ENCODE results near the gene MTCL1. TPM values are rescaled to one million over a fixed set of nuclear protein-coding genes. Genes with fewer than 3 reads are reported as not detected.

The MTCL1 gene
- total and polyA plus RNA-seq, 9 of the 15 experiments (the other 6 are each of a cell fraction or from before 2014, with no cell fraction given): 0.21 to 7.4 (median 3.7) TPM

DNA sequence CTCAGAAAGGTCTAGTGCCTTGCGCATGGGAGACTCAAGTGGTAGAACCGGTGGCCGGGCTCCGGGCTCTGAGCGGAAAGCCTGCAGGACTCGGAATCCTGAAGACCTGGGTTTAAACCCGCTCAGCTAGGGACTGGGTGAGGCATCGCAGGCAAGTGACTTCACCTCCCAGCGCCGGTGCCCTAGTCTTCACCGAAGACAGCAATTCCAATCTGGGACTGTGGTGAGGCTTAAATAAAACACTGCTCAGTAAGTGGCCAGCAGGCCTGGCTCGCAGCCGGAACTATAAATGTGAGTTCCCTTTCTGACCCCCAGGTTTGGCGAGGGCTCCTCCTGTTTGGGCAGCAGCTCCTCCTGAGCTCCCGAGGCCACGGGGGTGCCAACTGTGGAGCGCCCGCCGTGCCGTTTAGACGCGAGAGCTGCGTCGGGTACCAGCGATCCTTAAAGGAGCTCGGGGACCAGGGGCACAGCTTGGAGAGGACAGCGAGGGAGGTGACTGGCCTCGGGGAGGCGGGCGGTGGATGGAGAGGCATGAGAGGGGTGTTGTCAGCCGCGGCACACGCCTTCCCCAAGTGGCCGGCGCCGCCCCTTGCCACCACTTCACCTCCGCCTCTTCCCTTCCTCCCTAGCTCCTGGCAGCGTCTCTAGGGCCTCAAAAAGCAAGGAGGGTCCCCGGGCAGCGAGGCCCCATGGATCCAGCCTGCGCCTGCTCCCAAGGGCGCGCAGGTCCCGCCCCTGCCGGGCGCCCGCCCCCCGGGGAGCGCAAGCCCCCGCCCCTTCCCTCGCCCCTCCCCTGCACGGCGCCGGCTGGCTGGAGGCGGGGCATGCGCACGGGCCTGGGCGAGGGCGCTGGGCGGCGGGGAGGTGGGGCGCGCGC is 757 bp upstream of the MTCL1 start (continued):
- TF ChIP-seq, protein P1, sequence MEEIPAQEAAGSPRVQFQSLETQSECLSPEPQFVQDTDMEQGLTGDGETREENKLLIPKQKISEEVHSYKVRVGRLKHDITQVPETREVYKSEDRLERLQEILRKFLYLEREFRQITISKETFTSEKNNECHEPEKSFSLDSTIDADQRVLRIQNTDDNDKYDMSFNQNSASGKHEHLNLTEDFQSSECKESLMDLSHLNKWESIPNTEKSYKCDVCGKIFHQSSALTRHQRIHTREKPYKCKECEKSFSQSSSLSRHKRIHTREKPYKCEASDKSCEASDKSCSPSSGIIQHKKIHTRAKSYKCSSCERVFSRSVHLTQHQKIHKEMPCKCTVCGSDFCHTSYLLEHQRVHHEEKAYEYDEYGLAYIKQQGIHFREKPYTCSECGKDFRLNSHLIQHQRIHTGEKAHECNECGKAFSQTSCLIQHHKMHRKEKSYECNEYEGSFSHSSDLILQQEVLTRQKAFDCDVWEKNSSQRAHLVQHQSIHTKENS (CRISPR knock-in tag; IDR thresholded peaks at IDR 0.05): no peak
- TF ChIP-seq SP1 (CRISPR knock-in tag; IDR thresholded peaks at IDR 0.05): peak; percentile 82
- no peak for TF ChIP-seq SRSF7 (optimal IDR thresholded peaks at IDR 0.05; ENCODE audit: low read depth, low read length)
- no peak for TF ChIP-seq SRSF3 (IDR thresholded peaks at IDR 0.05; ENCODE audit: insufficient read depth, low read length)
- TF ChIP-seq, protein P2, sequence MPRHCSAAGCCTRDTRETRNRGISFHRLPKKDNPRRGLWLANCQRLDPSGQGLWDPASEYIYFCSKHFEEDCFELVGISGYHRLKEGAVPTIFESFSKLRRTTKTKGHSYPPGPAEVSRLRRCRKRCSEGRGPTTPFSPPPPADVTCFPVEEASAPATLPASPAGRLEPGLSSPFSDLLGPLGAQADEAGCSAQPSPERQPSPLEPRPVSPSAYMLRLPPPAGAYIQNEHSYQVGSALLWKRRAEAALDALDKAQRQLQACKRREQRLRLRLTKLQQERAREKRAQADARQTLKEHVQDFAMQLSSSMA (CRISPR knock-in tag; IDR thresholded peaks at IDR 0.05): no peak
- TF ChIP-seq PHF8 (IDR thresholded peaks at IDR 0.05; ENCODE audit: borderline replicate concordance, low read length): peak; percentile 75
- TF ChIP-seq ZNF740 (CRISPR knock-in tag; IDR thresholded peaks at IDR 0.05): peak; percentile 78
- peak in 1 of 2 experiments; percentile 45; a peak in 1 of 4 replicates for TF ChIP-seq ZNF740 (tag; IDR thresholded peaks at IDR 0.05)
- no peak for TF ChIP-seq HOXB6 (CRISPR knock-in tag; IDR thresholded peaks at IDR 0.05; ENCODE audit: borderline replicate concordance)
- TF ChIP-seq ZFX (CRISPR knock-in tag; IDR thresholded peaks at IDR 0.05): peak; percentile 74
- no peak for TF ChIP-seq IRF1 (CRISPR knock-in tag; IDR thresholded peaks at IDR 0.05; ENCODE audit: borderline replicate concordance)
- TF ChIP-seq PHF20 (IDR thresholded peaks at IDR 0.05; ENCODE audit: partially characterized antibody): peak; percentile 25
- TF ChIP-seq GTF3C2 (IDR thresholded peaks at IDR 0.05; ENCODE audit: borderline replicate concordance, extremely low read depth, insufficient read length): no peak
- TF ChIP-seq SIN3B (IDR thresholded peaks at IDR 0.05; ENCODE audit: low read depth): no peak
- no peak for TF ChIP-seq STAT5A (IDR thresholded peaks at IDR 0.05; ENCODE audit: borderline replicate concordance, low read length)
- TF ChIP-seq CBFB (CRISPR knock-in tag; IDR thresholded peaks at IDR 0.05): no peak
- TF ChIP-seq, protein P3, sequence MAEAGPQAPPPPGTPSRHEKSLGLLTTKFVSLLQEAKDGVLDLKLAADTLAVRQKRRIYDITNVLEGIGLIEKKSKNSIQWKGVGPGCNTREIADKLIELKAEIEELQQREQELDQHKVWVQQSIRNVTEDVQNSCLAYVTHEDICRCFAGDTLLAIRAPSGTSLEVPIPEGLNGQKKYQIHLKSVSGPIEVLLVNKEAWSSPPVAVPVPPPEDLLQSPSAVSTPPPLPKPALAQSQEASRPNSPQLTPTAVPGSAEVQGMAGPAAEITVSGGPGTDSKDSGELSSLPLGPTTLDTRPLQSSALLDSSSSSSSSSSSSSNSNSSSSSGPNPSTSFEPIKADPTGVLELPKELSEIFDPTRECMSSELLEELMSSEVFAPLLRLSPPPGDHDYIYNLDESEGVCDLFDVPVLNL (CRISPR knock-in tag; IDR thresholded peaks at IDR 0.05; ENCODE audit: low read depth): peak; percentile 54; the same call in 1 of the 2 replicates
- no peak for TF ChIP-seq ZNF778 (CRISPR knock-in tag; IDR thresholded peaks at IDR 0.05)

Data from K562 (cell line).